ENCODE measurements around the gene FKBP7.
A peak's percentile ranks its signal among the peaks of the same experiment; 100 is the strongest.
"Not testable (repeated sequence)": the region's sequence is repeated elsewhere in the genome, so short reads cannot be mapped to it uniquely, and the experiment has no call there.

FKBP7 gene, protein sequence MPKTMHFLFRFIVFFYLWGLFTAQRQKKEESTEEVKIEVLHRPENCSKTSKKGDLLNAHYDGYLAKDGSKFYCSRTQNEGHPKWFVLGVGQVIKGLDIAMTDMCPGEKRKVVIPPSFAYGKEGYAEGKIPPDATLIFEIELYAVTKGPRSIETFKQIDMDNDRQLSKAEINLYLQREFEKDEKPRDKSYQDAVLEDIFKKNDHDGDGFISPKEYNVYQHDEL

DNA sequence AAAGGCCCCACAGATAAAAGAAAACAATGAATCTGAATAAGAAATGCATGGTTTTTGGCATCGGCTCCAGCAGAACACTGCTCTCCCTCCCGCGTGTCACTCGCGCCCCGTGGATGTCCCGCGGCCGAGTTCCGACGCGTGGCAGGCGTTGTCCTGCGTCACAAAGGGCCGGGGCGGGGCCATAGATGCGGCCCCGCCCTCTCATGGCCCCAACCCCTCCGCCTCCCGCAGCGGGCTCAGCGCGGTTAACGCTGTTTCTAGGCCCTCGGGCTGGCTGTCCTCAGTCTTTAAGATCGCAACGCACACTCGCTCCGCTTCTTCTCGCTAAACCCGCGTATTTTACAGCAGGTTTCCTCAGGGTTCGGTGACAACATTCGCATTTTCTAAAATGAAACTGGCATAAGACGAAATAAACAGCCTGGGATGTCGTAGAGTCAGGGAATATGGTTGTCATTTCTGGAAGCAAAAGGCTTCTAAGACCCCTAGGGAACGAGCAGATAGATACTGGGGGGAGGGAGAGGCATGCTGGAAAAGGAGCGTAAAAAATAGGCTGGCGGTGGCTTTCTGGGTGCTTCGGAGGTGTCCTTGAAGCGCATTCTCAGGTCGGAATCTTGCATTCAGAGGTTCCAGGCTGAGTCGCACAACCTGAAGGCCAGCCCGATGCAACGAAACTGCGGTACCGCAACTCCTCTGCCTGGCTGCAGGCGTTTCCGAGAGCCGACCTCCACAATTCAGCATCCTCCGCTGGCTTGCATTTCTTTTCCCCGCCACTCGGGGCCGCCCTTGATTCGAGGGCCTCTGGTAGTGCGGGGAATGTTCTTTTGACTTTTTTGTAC lies at the start of gene FKBP7:
Gene FKBP7 (minus strand): TSS at position 162 of the 836 bp plus-strand sequence. CDS start 101 bp downstream, at position 61.
- peak; percentile 75 for DNase-seq (ENCODE audit: low read depth)

DNA sequence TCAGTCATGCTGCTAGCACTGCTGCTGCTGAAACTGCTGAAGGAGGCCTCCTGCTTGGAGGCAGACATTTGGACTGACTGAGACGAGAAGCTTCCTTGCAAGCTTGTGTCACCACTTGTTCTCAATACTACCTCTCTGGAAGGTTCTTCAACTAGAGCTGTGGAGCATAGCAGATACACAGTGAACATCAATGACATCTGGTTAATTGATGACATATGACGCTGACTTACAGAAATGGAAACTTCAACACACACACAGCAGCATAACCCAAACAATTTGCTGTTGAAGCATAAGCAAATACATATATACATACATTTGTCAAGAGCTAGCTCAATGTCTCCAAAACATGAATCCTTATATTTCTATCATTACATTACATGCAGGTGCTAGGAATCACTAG lies 49.2 kb upstream of the FKBP7 start:
- DNase-seq (ENCODE audit: low read depth) = no peak

DNA sequence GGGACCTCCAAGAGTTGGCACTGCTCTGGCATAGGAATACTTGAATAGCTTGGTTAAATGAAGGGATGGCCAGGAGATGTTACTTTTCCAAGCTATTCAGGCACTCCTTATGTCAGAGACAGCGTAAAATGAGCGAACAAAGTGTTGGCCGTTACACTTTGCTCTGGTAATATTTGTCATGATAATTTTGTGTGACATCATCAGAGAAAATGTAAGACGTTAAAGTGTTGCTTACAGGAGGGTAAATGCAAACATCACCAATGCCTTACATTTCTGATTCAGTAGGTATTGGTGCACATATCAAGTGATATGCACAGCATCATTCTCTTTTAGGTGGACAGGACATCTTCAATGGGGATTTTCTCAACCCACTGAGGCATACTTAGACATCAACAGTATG lies 47.9 kb upstream of the FKBP7 start:
- no peak for DNase-seq (ENCODE audit: low read depth)

DNA sequence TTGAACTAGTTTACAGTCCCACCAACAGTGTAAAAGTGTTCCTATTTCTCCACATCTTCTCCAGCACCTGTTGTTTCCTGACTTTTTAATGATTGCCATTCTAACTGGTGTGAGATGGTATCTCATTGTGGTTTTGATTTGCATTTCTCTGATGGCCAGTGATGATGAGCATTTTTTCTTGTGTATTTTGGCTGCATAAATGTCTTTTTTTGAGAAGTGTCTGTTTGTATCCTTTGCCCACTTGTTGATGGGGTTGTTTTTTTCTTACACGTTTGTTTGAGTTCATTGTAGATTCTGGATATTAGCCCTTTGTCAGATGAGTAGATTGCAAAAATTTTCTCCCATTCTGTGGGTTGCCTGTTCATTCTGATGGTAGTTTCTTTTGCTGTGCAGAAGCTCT lies 47.1 kb upstream of the FKBP7 start:
- not testable (repeated sequence) for DNase-seq (ENCODE audit: low read depth)

DNA sequence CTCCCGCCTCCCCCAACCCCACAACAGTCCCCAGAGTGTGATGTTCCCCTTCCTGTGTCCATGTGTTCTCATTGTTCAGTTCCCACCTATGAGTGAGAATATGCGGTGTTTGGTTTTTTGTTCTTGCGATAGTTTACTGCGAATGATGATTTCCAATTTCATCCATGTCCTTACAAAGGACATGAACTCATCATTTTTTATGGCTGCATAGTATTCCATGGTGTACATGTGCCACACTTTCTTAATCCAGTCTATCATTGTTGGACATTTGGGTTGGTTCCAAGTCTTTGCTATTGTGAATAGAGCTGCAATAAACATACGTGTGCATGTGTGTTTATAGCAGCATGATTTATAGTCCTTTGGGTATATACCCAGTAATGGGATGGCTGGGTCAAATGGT lies 46.6 kb upstream of the FKBP7 start:
- DNase-seq (ENCODE audit: low read depth) = not testable (repeated sequence)

DNA sequence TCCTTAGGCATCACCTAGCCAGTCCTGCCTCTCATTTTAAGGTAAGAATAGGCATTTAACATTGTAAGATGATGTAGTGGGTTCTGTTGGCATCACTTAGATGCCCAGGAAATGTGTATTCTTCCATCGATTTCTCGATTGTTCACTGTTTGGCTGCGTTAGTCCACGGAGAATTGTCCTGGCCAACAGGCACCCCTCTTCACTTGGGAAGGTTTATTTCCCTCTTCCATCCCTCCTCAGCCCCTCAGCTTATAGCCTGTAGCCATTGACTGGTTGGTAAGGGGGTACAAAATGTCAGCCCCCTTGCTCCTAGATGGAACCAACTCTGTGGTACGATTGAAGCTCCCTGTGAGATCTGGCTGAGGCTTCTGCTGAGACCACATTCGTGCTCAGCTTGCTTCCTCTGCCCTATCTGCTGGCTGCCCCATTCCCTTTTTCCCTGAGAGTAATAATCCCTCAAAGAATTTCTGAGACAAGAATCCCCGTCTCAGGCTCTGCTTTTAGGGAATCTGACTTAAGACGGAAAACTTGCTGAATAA lies 45.3 kb upstream of the FKBP7 start:
- DNase-seq (ENCODE audit: low read depth) = no peak

DNA sequence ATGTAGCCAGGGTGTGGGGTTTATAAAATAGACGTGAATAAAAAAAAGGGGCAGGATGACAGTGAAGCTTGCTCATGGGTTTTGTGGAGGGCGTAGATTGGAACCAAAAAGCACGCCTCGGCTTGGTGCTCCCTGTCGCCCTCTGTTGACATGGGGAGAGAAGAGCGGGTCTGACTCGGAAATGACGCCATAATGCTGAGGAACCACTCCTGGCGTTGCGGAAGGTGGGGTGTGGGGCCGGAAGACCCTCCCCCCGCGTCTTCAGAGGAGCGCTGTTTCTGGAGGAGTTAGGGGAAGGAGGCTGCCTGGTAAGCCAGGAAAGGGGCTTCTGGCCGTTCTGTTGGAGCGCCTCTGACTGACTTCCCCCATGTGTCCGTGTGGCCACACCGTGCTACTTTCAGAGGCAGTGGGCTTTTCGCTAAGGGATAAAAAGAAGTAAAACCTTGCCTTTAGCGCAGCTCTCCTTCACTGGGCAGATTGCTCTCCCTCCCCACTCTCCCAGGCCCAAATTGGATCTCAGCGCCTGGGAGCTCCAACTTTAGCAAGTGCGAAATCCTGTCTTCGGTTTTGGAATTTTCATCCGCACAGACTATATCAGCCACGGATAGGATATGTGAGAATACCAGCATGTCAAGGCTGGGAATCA lies 44.7 kb upstream of the FKBP7 start:
- peak; percentile 58 for DNase-seq (ENCODE audit: low read depth)

DNA sequence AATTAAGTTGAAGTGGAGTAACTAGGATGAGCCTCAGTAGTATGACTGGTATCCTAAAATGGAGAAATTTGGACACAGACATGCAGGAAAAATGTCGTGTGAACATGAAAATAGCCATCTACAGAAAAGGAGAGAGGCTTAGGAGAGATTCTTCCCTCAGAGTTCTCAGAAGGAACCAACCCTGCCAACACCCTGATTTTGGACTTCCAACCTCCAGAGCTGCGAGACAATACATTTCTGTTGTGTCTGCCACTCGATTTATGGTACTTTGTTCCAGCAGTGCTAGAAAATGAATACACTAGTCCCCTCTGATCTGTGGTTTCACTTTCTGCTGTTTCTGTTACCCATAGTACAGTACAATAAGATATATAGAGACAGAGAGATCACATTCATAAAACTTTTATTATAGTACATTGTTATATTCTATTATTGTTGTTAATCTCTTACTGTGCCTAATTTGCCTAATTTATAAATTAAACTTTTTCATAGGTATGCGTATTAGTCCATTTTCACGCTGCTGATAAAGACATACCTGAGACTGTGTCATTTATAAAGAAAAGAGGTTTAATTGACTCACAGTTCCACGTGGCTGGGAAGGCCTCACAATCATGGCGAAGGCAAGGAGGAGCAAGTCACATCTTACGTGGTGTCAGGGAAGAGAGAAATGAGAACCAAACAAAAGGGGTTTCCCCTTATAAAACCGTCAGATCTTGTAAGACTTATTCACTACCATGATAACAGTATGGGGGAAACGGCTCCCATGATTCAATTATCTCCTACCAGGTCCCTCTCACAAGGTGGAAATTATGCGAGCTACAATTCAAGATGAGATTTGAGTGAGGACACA lies 43.1 kb upstream of the FKBP7 start:
- no peak for DNase-seq (ENCODE audit: low read depth)

DNA sequence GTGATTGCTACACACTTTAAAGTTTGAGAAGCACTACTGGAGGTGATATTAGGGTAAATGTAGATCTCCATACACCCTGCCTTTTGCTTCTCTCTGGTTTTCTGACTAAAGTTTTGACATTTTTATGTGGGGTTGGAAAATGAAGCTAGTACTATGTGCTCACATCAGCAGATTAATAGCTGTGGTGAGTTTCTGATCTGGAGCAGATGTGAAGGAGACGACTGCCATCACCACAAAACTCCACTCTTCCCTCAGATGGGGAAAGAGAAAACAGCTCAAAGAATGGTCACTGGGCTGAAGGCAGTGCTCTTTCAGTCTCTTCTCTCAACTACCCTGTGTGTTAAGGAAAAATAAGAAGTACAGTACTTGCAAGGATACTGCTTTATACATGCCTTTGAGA lies 39.1 kb upstream of the FKBP7 start:
- no peak for DNase-seq (ENCODE audit: low read depth)

DNA sequence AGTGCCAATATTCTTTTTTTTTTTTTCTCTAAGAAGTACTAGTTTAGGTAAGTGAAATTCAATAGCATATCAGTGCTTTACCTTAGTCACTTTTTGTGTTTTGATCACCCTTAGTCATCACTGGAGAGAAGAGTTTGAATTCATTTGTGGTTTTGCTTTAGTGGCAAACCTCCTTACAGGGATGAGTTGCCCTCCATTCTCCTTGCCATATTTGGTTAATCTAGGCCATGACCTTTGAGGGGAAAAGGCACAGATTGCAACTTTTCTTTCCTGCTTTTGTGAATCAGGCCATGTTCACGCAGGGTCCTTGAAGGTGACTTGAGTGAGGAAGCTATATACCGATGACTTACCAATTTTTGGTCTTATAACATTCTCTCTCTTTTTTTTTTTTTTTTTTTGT lies 36.3 kb upstream of the FKBP7 start:
- no peak for DNase-seq (ENCODE audit: low read depth)

DNA sequence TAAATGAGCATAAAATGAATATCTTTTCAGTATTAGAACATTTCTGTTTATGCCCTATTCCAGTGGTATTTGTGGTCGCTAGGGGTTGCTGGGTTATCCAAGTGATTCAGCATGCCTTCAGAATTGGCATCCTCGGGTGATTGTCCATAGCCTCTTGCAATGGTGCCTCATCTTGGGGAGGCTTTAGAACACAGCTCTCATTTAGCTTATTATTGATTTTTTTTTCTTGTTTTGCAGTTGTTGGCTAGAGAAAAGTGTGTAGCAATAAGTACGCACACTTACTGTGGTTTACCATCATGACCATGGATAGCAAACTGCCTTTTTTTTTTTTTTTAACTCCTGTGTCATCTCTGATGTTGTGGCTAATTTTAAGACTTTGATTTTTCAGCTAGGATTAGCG lies 35.5 kb upstream of the FKBP7 start:
- DNase-seq (ENCODE audit: low read depth) = no peak

DNA sequence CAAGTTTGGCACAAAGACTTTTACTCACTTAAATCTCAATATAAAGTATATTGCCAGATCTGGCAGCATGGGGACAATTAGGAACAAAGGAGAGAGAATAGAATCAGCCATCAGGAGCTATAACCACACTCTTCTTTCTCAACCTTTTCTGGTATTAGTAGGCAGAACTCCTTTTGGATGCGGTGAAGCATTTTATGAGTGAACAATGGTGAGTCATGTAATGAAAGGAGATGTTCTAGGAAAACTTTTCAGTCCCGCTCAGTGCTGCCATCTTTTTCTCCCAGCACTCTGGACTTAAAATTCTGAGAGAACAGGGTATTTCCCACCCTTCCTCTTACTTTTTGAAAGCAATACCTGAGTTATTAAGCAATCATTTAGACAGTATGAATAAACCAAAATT lies 34.1 kb upstream of the FKBP7 start:
- no peak for DNase-seq (ENCODE audit: low read depth)

DNA sequence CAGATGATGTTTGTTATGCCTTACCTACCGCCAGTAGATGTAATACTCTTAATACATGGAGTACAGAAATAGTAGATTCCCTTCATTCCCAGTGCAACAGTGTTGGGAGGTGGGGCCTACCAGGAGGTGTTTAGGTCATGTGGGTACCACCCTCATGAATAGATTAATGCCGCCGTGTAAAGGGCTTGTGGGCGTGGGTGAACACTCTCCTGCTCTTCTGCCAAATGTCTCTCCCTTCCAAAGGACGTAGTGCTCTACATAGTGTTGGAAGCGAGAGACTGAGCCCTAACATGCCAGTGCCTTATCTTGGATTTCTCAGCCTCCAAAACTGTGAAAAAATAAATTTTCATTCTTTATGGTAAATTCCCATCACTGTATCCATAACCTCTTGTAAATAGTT lies 32.0 kb upstream of the FKBP7 start:
- DNase-seq (ENCODE audit: low read depth) = no peak

DNA sequence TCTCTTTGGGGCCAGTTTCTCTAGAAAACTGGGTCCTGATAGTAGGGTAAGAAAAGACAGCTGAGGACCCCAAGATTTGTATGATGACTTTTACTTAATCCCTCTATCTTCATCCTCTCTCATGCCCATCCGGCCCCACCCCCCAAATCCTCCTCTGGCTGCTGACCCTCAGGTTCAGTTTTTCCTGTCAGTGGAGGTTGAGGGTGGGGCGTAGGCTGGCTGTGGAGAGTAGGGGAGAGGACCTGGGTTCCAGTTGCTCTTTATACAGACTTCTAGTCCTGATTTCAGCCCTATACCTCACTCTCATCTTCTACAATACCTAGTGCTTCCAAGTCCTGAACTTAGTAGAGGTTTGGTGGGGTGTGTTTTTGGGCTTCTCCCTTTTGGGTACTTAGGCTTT lies 30.2 kb upstream of the FKBP7 start:
- DNase-seq (ENCODE audit: low read depth) = no peak

DNA sequence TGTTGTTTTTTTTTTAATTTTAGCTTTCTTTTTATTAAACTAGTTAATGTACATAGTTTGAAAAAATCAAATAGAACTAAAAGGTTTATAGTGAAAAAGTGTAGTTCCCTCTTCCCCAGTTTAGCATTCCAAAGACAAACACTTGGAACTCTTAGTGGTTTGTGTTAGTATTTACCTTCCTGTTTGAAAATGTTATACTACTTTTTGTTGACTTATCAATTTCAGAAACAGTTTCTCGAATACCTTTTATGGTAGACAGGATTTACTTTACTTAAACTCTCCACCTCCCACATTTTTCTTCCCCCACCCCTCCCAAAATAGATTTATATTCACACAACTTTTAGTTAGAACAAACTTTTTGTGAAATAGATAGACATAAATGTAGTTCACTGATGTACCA lies 28.5 kb upstream of the FKBP7 start:
- DNase-seq (ENCODE audit: low read depth) = no peak

DNA sequence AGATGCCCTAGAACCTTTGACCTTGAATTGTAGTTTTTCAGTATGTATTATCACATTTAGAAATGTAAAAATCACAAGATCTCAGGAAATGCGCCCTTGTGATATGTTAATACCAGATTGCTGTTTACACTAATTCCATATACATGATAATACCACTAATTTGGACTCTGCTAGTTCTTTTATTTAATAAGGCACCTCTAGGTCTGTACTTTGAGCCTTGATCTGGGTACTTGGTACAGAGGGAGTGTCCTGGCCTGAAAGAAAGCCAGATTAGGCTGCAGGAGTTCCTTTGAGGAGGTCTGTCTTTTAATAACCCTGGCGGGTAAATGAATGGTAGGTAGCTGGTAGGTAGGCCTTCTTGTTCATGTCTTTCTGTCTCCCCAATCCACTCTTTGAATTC lies 28.1 kb upstream of the FKBP7 start:
- no peak for DNase-seq (ENCODE audit: low read depth)

DNA sequence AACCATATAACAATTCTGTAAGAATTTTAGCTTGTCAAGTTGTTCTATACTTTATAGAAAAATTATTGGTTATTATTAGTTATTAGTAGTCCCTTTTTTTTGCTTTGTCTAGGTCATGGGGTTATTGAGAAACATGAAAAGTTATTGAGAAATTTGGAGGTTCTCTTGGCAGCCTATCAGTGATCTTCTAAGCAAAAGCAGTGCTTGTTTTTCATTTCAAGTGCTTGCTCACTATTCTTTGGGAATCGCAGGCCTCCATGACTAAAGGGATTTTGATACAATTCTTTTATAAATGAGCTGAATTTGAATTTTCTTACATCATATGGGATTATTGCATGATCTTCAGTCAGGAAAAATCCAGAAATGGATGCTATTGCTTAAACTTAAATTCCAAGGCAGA lies 27.7 kb upstream of the FKBP7 start:
- no peak for DNase-seq (ENCODE audit: low read depth)

DNA sequence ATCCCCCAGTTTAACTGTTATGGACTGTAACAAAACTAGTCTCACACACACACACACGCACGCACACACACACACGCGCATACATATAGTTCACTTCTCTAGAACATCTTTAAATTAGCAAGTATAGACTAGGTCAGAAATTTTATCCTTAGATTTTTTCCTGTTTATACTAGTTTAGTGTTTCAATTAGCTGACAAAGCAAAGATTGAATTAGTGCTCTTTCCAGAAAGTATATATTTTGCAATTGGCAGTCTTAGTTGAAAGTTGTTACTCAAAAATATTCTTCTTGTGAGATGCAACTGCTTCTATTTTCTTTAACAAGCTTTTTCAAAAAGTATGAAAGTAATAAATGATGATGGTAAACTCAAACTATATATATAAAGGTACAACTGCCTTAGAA lies 24.4 kb upstream of the FKBP7 start:
- no peak for DNase-seq (ENCODE audit: low read depth)

DNA sequence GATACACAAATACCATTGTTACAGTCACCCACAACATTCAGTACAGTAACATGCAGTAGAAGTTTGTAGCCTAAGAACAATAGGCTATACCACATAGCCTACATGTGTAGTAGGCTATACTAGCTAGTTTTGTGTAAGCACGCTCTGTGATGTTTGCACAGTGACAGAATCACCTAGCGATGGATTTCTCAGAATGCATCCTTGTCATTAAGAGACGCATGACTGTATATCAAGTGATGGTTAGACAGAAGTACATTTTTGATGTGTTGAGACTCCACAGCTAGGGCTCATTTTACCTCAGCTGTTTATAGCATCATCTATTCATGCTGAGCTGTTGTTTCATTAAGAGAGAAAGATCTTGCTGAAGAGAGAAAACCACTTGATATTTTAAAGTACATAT lies 21.2 kb upstream of the FKBP7 start:
- no peak for DNase-seq (ENCODE audit: low read depth)

DNA sequence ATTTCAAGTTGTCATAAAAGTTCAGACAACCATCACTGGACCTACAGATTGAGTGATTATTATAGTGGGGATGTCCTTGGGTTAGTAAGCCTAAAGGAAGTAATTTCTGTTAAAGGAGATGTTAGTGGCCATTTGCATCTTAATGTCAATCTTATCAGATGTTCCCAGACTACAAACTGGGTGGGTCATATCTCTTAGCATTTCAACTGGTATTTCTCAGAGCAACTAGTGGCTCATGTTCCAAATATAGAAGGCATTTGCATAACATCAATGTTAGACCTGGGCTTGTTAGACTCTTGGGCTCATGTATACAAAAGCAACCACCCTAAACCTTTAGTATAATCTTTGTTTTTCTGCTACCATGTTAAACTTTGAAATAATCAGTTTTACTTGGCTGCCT lies 19.7 kb upstream of the FKBP7 start:
- DNase-seq (ENCODE audit: low read depth) = no peak

DNA sequence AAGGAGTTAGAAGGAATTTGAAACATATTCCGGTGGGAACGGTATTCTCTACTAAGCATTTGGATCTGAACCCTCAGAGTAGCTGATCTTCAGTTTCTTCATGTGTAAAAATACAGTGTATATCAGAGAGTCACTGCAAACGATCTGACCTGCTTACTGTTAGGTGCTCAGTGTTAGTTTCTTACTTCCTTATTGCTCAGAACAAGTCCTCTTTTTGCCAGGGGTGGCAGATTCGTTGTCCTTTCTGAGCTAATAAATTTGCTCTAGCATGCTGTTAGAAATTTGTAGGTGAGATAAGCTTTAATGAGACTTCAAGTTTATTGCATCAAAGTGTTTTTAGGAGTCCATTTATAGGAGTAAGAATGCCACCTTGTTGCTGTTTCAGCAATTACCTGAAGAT lies 17.6 kb upstream of the FKBP7 start:
- DNase-seq (ENCODE audit: low read depth) = no peak

DNA sequence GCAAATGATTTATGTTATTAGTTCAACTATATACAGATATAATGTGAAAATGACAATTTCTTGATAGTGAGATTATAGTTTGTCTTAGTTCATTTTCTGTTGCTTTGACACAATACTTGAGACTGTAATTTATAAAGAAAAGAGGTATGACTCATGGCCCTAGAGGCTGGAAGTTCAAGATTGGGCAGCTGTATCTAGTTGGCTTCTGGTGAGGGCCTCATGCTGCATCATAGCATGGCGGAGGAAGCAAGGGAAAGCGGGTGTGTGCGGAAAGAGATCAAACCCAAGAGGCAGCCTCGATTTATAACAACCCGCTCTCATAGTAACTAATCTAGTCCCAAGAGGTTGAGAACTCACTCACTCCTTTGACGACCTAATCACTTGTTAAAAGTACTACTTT lies 13.2 kb upstream of the FKBP7 start:
- no peak for DNase-seq (ENCODE audit: low read depth)

Measured in stimulated activated CD8-positive, alpha-beta memory T cell treated with anti-CD3 and anti-CD28 coated beads, Interleukin-12 subunit alpha, Interleukin-12 subunit beta, amount 100 ng/mL, for 1 hour (primary cell).